ENCODE measurements around the gene SLC9A1. TPM values are rescaled to one million over a fixed set of nuclear protein-coding genes. Genes with fewer than 3 reads are reported as not detected.
A peak's percentile ranks its signal among the peaks of the same experiment; 100 is the strongest.

Gene SLC9A1
- polyA plus RNA-seq, 1 donor = 28.2 TPM

- no peak for DNase-seq
Observed at GRCh38 chr1:27105018-27105417, 49.9 kb downstream of the SLC9A1 start.

GRCh38 chr1:27103498-27103897 is 51.4 kb downstream of the SLC9A1 start:
- no peak for DNase-seq

- DNase-seq = peak; percentile 57
Observed at GRCh38 chr1:27102707-27103468, 52.0 kb downstream of the SLC9A1 start.

GRCh38 chr1:27102134-27102706 is 52.7 kb downstream of the SLC9A1 start:
- DNase-seq = no peak

GRCh38 chr1:27101696-27102095 is 53.2 kb downstream of the SLC9A1 start:
- no peak for DNase-seq

GRCh38 chr1:27101054-27101491 is 53.9 kb downstream of the SLC9A1 start:
- DNase-seq = no peak

- no peak for DNase-seq
Observed at GRCh38 chr1:27100335-27101053, 54.4 kb downstream of the SLC9A1 start.

- DNase-seq = no peak
Observed at GRCh38 chr1:27099587-27100334, 55.2 kb downstream of the SLC9A1 start.

GRCh38 chr1:27099135-27099586 is 55.8 kb downstream of the SLC9A1 start:
- peak; percentile 73 for DNase-seq

- DNase-seq = no peak
Observed at GRCh38 chr1:27098431-27099134, 56.3 kb downstream of the SLC9A1 start.

GRCh38 chr1:27097484-27097917 is 57.4 kb downstream of the SLC9A1 start:
- DNase-seq = no peak

GRCh38 chr1:27095576-27095975 is 59.3 kb downstream of the SLC9A1 start:
- DNase-seq = no peak

- DNase-seq = no peak
Observed at GRCh38 chr1:27092888-27093287, 62.0 kb downstream of the SLC9A1 start.

- no peak for DNase-seq
Observed at GRCh38 chr1:27090911-27091310, 64.0 kb downstream of the SLC9A1 start.

- no peak for DNase-seq
Observed at GRCh38 chr1:27087371-27088220, 67.3 kb downstream of the SLC9A1 start.

- no peak for DNase-seq
Observed at GRCh38 chr1:27086628-27087027, 68.3 kb downstream of the SLC9A1 start.

- DNase-seq = no peak
Observed at GRCh38 chr1:27086026-27086425, 68.9 kb downstream of the SLC9A1 start.

- DNase-seq = no peak
Observed at GRCh38 chr1:27084107-27084506, 70.8 kb downstream of the SLC9A1 start.

- no peak for DNase-seq
Observed at GRCh38 chr1:27077968-27078367, 77.0 kb downstream of the SLC9A1 start.

GRCh38 chr1:27076803-27077202 is 78.1 kb downstream of the SLC9A1 start:
- DNase-seq = no peak

All from left kidney (tissue), 2 donors.